ENCODE data around the gene JMJD8. TPM values are rescaled to one million over a fixed set of nuclear protein-coding genes. Genes with fewer than 3 reads are reported as not detected.

The JMJD8 gene
- total and polyA plus RNA-seq, 2 donors (not counting 1 experiment from before 2014, with no cell fraction given) = 23.8 to 31.5 TPM

DNA sequence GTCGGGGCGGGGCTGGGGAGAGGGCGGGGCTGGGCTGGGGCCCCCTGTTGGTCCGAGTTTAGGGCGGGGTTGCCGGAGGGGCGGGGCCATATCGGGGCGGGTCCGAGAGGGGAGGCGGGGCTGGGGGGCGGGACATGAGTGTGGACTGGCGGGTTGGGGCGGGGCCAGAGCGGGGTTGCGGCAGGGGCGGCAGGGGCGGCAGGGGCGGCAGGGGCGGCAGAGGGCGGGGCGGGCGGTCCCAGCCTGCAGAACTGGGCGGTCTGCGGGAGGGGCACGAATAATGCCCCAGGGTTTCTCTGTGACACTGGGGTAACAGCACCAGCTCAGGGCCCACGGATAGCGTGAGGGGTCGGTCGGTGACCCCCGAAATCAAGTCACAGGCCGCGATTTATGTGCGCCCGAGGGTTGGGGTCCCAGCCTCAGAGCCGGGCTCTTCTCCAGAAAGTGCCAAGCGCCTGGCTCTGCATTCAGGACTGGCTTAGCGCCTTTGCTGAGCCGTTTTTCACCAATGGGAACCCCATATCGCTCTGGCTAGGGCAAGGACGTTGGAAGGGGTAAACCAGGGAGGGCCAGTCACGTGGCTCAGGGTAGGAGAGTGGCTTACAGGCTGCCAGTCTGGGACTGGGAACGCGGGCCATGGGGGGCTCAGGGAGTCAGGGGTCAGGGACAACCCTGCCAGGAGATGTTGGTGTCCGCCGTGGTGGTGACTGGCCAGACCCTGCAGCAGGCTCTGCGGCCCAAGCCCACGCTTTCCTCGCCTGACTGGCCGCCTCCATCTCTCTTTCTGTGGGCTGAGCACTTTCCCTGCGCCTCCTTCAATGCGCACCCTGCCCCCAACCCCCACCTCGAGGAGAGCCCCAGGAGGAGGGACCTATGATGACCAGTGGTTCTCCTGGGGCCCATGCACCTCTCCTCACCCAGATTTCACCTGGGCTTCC lies 46.8 kb downstream of the JMJD8 start:
- peak; percentile 78 to 91 for DNase-seq (ENCODE audit: low read depth in 2 of 2)
- Histone ChIP-seq H3K4me3 (replicated peaks in 1 of 4; ENCODE audit: control extremely low read depth in 1 of 4, insufficient read depth in 1 of 4, low read depth in 3 of 4, low read length in 4 of 4) (peak overlapping the region; percentile 72 to 85 (median 82)), H2AFZ (ENCODE audit: low read length) (no peak overlapping the region), H3K36me3 (ENCODE audit: control insufficient read depth, insufficient read depth, low read length) (peaks cover 11% of the 10 kb centered on the region), H3K27ac (ENCODE audit: insufficient read depth, low read length) (peak overlapping the region; percentile 77), H3K4me1 (ENCODE audit: control insufficient read depth, extremely low read depth, insufficient read depth, low read length) (no peaks in the 10 kb centered on the region), H3K9me3 (ENCODE audit: control insufficient read depth, insufficient read depth, low read depth, low read length) (no peaks in the 10 kb centered on the region), H4K20me1 (ENCODE audit: control insufficient read depth, extremely low read depth, insufficient read depth, low read length) (no peaks in the 10 kb centered on the region), H3K79me2 (ENCODE audit: control insufficient read depth, insufficient read depth, low read length) (peaks cover 4% of the 10 kb centered on the region), H3K4me2 (ENCODE audit: extremely low read depth, insufficient read depth, low read length) (peak overlapping the region; percentile 66), H3K9ac (ENCODE audit: insufficient read depth, low read length) (peak overlapping the region; percentile 88), H3K27me3 (ENCODE audit: control insufficient read depth, insufficient read depth, low read length) (no peaks in the 10 kb centered on the region)
- TF ChIP-seq CTCF (conservative IDR thresholded peaks at IDR 0.05 in 1 of 2, IDR thresholded peaks at IDR 0.05 in 1 of 2; ENCODE audit: low read depth in 1 of 2, low read length in 2 of 2) (no peak), EZH2 (IDR thresholded peaks at IDR 0.05; ENCODE audit: low read length, missing control alignments) (no peak)

- Histone ChIP-seq H3K4me2 (ENCODE audit: extremely low read depth, insufficient read depth, low read length) (peak within 1 kb of the TSS; percentile 67), H3K9me3 (ENCODE audit: control insufficient read depth, insufficient read depth, low read depth, low read length) (no peaks in the 10 kb centered on the region), H3K4me3 (replicated peaks in 1 of 4; ENCODE audit: control extremely low read depth in 1 of 4, insufficient read depth in 1 of 4, low read depth in 3 of 4, low read length in 4 of 4) (peak within 1 kb of the TSS; percentile 72 to 85 (median 82)), H3K27ac (ENCODE audit: insufficient read depth, low read length) (peak within 1 kb of the TSS; percentile 77), H3K4me1 (ENCODE audit: control insufficient read depth, extremely low read depth, insufficient read depth, low read length) (no peaks in the 10 kb centered on the region), H4K20me1 (ENCODE audit: control insufficient read depth, extremely low read depth, insufficient read depth, low read length) (no peaks in the 10 kb centered on the region), H3K9ac (ENCODE audit: insufficient read depth, low read length) (peak within 1 kb of the TSS; percentile 88), H2AFZ (ENCODE audit: low read length) (peak within 1 kb of the TSS; percentile 97), H3K27me3 (ENCODE audit: control insufficient read depth, insufficient read depth, low read length) (no peaks in the 10 kb centered on the region), H3K36me3 (ENCODE audit: control insufficient read depth, insufficient read depth, low read length) (peaks cover 11% of the 10 kb centered on the region), H3K79me2 (ENCODE audit: control insufficient read depth, insufficient read depth, low read length) (peaks cover 4% of the 10 kb centered on the region)
- TF ChIP-seq EZH2 (IDR thresholded peaks at IDR 0.05; ENCODE audit: low read length, missing control alignments) = no peak
- no peak for TF ChIP-seq CTCF (conservative IDR thresholded peaks at IDR 0.05 in 1 of 2, IDR thresholded peaks at IDR 0.05 in 1 of 2; ENCODE audit: low read depth in 1 of 2, low read length in 2 of 2)
- DNase-seq (ENCODE audit: low read depth in 2 of 2) = peak; percentile 89 to 94
Measured at GRCh38 chr16:636206-637080, 47.7 kb downstream of the JMJD8 start, which contains the start of gene METTL26. Gene METTL26 (minus strand): TSS chr16:636305. CDS start chr16:636290, 15 bp downstream.
